ENCODE results near the gene ADAM12.

ADAM12 gene

DNA sequence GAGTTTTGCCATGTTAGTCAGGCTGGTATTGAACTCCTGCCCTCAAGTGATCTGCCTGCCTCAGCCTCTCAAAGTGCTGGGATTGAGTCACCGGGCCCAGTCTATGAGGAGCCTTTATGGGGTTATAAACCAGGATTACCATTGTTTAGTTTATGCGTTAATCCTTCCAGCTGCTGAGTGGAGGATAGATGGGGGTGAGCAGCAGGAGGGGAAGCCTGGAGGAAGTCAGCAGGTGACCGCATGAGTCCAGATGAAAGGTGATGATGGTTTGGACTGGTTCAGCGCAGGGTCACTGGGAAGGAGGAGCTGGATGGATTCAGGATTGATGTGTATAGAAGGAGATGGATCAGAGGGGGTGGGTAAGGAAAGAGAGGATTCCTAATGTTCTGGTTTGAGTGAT lies 197.1 kb downstream of the ADAM12 start:
- Histone ChIP-seq H3K27me3 (no peaks in the 10 kb centered on the region), H3K4me1 (no peaks in the 10 kb centered on the region), H3K36me3 (no peaks in the 10 kb centered on the region), H3K9me3 (no peaks in the 10 kb centered on the region), H3K4me3 (ENCODE audit: low read depth, low read length) (no peak overlapping the region)
- TF ChIP-seq, protein P1, sequence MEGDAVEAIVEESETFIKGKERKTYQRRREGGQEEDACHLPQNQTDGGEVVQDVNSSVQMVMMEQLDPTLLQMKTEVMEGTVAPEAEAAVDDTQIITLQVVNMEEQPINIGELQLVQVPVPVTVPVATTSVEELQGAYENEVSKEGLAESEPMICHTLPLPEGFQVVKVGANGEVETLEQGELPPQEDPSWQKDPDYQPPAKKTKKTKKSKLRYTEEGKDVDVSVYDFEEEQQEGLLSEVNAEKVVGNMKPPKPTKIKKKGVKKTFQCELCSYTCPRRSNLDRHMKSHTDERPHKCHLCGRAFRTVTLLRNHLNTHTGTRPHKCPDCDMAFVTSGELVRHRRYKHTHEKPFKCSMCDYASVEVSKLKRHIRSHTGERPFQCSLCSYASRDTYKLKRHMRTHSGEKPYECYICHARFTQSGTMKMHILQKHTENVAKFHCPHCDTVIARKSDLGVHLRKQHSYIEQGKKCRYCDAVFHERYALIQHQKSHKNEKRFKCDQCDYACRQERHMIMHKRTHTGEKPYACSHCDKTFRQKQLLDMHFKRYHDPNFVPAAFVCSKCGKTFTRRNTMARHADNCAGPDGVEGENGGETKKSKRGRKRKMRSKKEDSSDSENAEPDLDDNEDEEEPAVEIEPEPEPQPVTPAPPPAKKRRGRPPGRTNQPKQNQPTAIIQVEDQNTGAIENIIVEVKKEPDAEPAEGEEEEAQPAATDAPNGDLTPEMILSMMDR (IDR thresholded peaks at IDR 0.05; ENCODE audit: low read depth, low read length), result no peak
- DNase-seq, result no peak

DNA sequence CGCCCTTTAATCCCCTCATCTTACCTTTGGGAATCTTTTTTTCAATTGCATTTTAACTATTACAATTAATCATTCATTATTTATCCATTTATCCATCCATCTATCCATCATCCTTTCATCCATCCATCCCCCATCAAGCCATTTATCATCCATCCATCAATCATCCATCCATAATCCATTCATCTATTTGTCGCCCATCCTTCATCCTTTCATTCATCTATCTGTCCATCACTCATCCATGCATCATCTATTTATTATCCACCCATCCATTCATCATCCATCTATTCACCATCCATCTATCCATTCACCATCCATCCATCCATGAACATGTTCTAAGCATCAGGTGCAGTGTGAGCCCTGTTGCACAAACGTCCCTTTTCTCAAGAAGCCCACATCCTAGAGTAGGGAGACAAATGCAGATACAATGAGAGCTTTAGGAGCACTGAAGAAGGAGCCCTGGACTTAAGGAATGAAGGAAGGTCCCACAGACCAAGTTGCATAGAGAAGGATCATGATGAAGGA lies 199.5 kb downstream of the ADAM12 start:
- TF ChIP-seq, protein P1 (IDR thresholded peaks at IDR 0.05; ENCODE audit: low read depth, low read length), result no peak
- Histone ChIP-seq H3K4me1 (no peaks in the 10 kb centered on the region), H3K27me3 (no peaks in the 10 kb centered on the region), H3K4me3 (ENCODE audit: low read depth, low read length) (no peak overlapping the region), H3K36me3 (no peaks in the 10 kb centered on the region), H3K9me3 (no peaks in the 10 kb centered on the region)
- no peak for DNase-seq

DNA sequence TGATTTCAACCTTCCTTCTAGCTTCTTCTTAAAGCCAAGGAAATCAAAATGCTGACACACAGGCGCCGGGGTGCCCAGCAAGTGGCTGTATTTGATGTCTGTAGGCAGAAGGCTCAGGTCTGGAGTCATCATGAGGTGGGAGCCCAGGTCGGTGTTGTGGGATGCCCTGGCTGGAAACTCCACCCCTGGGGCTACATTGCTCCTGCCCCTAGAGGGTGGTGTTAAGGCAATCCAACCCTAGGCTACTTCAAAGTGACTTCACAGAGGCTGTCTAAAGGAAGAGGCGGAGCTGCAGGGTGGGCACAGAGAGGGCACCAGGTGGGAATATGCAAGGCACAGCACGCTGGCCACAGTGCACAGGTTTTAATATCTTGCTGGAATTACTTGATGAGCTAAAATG lies 200.9 kb downstream of the ADAM12 start:
- DNase-seq, result no peak
- H3K27me3 ChIP-seq, result no peaks in the 10 kb centered on the region
- TF ChIP-seq, protein P1 (IDR thresholded peaks at IDR 0.05; ENCODE audit: low read depth, low read length), result no peak

DNA sequence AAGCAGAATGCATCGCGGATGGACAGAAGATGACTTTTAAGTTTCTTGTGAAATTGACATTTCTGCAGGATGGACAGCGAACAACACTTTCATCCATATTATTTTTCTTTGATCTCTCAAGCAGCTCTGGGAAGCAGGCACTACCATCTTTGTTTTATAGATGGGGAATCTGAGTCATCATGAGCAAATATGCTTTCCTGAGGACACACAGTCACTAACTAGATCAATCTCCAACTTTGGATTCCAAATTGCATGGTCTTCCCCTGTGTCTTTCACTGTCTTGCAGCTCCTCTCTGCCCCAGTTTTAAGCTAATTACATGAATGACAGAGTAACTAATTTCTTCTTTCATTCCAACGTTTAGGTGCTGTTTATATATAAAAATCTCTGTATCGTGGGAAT lies 201.5 kb downstream of the ADAM12 start:
- TF ChIP-seq, protein P1 (IDR thresholded peaks at IDR 0.05; ENCODE audit: low read depth, low read length), result no peak
- Histone ChIP-seq H3K4me3 (ENCODE audit: low read depth, low read length) (no peak overlapping the region), H3K4me1 (no peaks in the 10 kb centered on the region), H3K36me3 (no peaks in the 10 kb centered on the region), H3K27me3 (no peaks in the 10 kb centered on the region), H3K9me3 (no peaks in the 10 kb centered on the region)
- DNase-seq, result no peak

More for the DNA sequence above, 200.9 kb downstream of the ADAM12 start:
- no peak overlapping the region for H3K4me3 ChIP-seq (ENCODE audit: low read depth, low read length)
- H3K9me3 ChIP-seq, result no peaks in the 10 kb centered on the region
- no peaks in the 10 kb centered on the region for H3K4me1 ChIP-seq
- no peaks in the 10 kb centered on the region for H3K36me3 ChIP-seq

DNA sequence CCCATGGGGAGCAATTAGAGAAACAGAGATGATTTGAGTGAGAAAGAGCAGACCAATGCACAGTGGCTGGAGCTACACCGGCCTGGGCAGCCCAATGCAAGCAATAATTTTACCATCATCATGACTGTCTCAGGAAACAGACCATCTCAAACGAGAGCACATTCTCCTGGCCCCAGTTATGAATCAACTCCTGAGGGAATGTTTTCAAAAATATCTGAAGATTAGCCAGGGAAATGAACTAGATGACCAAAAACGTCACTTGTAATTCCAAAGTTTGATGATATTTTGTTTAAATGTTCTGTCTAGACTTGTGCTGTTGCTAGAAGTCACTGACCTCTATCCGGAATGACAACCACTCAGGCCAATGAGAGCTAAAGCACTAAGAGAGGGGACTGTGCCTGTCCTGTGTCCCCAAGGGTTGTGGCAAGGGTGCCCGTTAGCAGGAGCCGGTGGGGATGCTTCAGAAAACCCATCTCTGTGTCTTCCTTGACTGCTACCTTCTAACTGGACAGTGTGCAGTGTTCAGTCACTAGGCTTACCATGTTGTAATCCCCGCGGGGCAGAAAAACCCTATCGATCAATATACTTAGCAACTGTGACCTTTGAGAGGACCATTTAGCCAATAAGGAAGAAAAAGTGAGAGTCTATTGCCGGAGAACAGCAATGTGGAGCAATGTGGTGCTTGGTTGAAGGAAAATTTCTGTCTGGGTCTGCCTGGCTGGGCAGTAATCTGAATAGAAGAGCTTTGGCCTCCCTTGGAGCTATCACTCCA lies 202.4 kb downstream of the ADAM12 start:
- H3K27me3 ChIP-seq, result no peaks in the 10 kb centered on the region
- H3K9me3 ChIP-seq, result no peaks in the 10 kb centered on the region
- H3K36me3 ChIP-seq, result no peaks in the 10 kb centered on the region
- no peak for DNase-seq
- TF ChIP-seq, protein P1 (IDR thresholded peaks at IDR 0.05; ENCODE audit: low read depth, low read length), result no peak
- H3K4me3 ChIP-seq (ENCODE audit: low read depth, low read length), result no peak overlapping the region
- H3K4me1 ChIP-seq, result no peaks in the 10 kb centered on the region

DNA sequence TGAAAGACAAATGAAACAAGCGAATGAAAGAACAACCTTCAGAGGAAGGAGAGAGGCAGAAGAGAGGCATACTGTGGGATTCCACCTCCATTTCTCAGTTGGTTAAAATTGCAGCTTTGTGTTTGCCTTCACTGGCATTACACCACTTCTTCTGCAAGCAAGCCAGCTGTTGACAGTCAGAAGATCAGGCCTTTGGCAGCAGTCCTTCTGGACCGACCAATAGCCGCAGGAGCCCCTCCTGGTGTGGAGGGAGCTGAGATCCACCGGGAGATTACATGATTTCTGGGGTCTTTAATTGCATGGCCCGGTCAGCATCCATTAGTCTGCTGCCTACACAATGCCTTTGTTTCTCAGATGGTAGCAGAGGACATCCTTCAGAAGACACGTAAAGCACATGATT lies 206.7 kb downstream of the ADAM12 start:
- Histone ChIP-seq H3K9me3 (no peaks in the 10 kb centered on the region), H3K27me3 (no peaks in the 10 kb centered on the region), H3K4me1 (no peaks in the 10 kb centered on the region), H3K36me3 (no peaks in the 10 kb centered on the region), H3K4me3 (ENCODE audit: low read depth, low read length) (no peak overlapping the region)
- DNase-seq, result no peak
- TF ChIP-seq, protein P1 (IDR thresholded peaks at IDR 0.05; ENCODE audit: low read depth, low read length), result no peak

Measured in BE2C (cell line).